GM19240 (cell line): ENCODE results near the gene SFSWAP.

Experiments used
- DNase-seq: peaks from one replicate; pipeline ENCODE4 v3.0.0; 2011; ENCODE audit warnings: low spot score; ENCODE audit not compliant: insufficient read length

The SFSWAP gene

DNA sequence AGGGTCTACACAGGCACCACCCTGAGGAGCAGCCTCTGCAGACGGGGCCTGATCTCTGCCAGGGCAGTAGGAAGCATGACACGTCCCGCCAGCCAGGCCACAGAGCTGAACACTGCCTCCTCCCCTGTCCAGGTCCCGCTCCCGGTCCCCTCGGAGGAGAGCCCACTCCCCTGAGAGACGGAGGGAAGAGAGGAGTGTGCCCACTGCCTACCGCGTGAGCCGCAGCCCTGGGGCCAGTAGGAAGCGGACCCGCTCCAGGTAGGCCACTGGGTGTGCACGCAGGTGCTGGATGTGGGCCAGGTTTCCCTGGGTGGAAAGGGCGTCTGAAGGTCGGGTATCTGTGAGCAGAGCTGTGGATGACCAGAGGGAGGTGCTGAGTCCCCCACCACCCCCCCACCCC lies 75.4 kb downstream of the SFSWAP start:
- no peak for DNase-seq

DNA sequence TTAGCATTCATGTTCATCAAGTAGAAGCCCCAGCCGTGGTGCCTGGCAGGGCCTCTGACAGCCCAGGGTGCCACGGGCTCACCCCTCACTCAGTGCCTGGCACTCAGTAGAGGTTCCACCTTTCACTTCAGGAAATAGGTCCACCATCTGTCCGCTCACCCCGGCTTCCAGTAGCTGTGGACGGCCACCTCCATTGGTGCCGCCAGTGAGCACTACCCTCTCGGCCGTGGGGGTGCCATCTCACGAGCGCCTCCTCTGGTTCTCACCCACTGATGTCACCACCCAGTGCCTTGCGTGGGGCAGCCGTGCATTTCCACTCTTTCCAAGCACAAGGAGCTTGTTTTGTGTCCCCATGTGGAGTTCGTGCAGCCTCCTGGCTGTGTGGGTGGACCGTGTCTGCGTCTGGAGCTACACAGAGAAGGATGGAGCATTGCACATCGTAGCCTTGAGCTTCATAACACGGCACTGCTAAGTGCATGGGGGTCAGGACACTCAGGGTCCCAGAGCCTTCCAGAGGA lies 76.3 kb downstream of the SFSWAP start:
- DNase-seq = no peak

DNA sequence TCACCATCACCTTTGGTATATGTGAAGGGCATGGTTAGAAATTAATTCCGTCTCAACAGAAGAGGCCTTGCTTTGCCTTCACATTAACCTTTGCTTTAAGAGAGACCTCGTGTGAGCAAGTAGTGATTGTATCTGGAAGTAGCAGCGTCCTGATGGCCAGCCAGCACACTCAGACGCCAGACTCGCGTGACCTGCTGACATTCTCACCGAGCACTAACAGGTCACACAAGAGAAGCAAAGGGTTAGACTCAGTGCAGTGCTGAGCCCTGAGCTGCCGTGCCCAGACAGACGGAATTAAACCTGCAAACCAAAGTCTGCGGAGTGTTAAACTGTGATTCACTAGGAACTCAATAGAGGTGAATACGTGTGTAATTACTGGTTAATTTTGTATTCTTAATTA lies 77.2 kb downstream of the SFSWAP start:
- DNase-seq = no peak

DNA sequence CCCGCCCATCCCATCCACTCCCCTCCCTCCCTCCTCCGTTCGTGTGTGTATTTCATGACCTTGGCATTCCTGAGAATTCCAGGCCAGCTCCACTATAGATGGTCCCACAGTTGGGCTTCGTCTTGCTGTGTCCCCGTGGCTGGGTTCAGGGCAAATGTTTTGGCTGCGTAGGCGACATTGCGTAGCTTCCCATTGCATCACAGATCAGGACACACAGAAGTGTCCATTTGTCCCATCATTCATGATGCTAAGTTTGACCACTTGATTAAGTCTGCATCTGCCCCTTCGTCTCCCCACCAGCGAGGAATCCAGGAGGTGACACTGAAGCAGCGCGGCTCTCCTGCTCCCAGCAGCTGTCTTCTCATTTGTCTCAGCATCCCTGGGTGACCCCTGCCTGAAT lies 78.7 kb downstream of the SFSWAP start:
- no peak for DNase-seq

DNA sequence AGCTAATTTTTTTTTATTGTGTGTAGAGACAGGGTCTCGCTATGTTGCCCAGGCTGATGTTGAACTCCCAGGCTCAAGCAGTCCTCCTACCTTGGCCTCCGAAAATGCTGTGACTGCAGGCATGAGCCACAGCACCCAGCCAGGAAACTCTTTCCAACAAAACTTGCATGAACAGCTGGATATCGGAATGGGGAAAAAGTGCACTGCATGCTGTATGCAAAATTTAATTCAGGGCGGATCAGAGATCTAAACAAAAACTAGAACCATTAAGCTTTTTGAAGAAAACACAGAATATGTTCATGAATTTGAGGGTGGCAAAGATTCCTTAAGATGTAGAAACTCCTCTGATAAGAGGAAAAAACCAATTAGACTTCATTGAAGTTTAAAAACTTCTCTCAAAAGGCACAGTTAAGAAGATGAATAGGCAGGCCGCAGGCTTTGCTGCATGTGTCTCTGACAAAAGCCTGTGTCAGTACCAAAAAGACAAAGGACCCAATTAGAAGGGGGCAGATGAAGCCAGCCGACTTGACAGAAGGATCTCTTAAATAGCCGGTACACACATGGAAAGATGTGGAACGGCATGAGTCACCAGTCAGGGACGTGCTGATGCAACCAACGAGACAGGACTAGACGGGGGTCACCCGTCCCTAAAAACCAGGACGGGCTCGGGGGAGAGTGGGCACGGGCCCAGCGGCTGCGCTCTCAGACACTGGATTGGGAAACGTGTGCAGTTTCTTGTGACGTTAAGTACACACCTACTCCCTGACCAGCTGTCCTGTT lies 82.5 kb downstream of the SFSWAP start:
- no peak for DNase-seq

DNA sequence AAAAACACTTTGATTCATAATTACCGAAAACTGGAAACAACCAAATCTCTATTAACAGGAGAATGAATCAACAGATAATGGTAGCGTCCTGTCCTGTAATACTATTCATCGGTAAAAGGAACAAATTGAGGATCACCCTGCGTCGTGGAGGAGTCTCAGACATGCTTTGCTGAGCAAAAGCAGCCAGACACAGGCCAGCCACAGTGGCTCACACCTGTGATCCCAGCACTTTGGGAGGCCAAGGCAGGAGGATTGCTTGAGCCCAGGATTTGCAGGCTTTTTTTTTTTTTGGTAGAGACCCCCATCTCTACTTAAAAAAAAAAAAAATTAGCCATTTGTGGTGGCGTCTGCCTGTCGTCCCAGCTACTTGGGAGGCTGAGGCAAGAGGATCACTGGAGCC lies 83.2 kb downstream of the SFSWAP start:
- DNase-seq = no peak

DNA sequence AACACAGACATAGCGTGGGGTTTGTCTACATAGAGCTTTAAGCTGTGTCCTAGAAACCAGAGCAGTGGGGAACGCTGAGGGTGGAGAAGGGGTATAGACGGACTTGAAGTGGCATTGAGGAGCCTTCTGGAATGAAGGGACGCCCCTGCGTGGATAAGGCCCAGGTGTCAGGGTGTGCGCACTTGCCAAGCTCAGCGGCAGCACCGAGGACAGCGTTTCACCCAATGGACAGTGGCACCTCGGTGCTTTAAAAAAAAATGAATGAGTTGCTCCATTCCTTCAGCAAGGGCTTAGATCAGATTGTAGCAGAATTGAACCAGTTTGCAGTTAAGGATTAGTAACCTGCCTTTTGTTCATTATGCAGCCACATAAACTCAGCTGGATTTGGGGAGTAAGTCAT lies 83.7 kb downstream of the SFSWAP start:
- DNase-seq = no peak

DNA sequence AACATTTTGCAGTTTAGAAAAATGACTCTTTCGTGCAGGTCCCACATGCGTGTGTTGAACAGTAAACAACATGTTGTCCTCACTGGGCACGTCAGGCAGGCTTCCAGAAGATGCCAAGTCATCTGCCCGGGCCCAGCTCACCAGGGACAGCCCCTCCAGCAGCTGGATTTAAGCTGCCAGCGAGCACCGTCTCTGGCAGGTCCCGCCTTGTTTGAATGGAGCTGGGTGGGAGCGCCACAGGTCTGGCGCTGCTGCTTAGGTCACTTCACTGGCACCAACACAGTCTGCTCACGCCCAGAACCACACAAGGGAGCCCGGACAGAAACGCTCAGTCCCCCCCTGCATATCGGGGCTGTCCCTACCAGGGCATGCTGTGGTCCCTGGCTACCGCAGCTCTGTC lies 84.2 kb downstream of the SFSWAP start:
- no peak for DNase-seq

DNA sequence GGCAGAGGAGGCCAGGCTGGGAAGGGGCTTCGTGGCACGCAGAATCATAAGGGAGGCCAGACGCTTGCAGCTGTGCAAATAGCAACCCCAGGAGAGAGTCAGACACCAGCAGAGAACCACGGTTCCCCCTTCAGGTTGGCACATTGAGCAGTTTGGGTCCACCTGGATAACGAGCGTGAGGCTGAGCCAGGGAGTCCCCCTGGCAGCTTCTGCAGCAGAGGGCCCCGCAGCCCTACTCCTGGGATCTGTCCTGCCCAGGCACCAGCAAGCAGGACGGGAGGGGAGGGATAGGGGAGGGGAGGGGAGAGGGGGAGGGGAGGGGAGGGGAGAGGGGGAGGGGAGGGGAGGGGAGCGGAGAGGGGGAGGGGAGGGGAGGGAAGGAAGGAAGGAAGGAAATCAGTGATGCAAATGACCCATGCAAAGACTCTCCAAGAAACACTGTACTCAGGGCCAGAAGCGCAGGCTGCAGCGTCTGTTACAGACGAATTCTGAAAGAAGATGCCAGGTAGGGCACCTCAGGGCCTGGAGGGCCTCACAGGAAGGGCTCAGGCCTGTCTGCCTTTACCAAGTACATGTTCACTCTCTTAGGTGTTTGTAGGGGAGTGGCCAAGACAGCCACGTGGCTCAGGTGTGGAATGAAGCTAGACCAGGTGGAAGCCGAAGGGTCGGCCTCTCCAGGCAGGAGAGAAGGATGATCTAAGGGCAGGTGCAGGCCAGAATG lies 85.0 kb downstream of the SFSWAP start:
- no peak for DNase-seq

DNA sequence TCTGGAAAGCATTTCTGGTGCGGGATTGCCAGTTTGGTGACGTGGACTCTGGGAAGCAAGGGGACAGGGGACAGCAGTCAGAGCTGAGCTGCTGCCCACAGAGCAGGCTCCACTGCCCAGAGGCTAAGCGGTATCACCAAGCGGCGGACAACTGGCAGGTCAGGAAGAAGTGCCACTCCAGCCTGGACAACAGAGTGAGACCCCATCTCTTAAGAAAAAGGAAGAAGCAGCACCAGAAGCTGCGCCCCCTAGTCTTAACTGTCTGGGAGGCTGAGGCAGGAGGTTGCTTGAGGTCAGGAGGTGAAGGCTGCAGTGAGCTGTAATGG lies 85.5 kb downstream of the SFSWAP start:
- no peak for DNase-seq

DNA sequence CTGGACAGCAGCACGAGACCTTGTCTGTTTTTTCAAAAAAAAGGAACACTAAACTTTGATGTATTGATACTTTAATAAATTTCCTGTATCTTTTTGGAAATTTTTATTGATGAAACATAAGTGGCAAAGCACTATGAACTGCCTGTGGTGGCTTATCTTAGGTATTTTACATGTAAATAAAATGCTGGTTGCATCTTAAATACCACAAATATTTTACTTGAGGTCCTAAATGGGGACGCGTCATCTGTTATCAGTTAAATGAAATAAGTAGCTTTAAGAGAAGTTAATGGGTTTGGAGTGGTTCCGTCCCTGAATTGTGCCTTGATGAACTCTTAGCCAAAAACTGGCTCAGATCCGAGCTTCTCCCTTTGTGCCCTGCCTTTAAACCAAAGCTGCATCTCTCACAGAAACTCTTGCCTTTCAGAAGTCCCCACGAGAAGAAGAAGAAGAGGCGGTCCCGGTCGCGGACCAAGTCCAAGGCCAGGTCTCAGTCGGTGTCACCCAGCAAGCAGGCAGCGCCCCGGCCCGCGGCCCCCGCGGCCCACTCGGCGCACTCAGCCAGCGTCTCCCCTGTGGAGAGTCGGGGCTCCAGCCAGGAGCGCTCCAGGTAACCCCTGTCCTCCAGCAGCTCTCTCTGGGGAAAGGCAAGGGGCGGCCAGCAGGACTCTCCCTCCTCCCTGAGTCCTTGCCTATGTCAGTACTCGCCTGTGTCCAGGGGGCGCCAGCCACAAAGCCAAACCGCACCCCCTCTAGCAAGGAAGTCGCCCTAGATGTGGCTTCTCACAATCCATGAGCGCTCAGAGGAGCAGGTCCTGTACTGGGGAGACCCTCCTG lies 86.1 kb downstream of the SFSWAP start:
- DNase-seq = no peak

DNA sequence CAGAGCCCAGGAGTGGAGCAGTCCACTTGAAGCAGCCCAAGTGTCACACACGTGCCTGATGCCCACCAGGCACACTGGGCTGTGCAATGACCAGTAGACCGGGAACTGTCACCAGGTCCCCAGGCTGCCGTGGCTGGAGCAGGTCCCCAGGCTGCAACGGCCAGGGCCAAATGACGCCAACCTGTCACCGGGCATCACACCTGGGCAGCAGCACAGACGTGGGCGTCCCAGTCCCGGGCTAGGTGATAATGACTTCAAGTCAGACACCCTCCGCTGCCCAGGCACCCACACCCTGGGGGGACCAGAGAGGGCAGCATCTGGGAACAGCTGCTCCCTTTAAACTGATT lies 86.7 kb downstream of the SFSWAP start:
- DNase-seq = no peak

DNA sequence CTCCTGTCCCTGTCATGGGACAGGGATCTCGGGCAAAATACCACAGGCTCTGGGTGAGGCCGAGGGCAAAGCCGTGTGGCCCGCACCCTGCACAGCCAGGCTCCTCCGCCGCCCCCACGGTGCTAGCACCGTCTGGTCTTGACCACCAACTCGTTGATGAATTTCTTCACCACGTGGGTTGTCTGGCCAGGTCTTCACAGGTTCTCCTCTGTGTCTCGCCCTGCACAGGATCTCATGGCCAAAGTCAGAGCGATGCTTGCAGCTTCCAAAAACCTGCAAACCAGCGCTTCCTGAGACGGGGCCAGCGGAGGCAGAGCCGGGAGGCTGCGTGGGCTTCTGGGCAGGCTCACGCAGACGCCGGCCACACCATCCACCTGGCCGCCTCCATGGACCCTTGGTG lies 88.3 kb downstream of the SFSWAP start:
- DNase-seq = no peak

DNA sequence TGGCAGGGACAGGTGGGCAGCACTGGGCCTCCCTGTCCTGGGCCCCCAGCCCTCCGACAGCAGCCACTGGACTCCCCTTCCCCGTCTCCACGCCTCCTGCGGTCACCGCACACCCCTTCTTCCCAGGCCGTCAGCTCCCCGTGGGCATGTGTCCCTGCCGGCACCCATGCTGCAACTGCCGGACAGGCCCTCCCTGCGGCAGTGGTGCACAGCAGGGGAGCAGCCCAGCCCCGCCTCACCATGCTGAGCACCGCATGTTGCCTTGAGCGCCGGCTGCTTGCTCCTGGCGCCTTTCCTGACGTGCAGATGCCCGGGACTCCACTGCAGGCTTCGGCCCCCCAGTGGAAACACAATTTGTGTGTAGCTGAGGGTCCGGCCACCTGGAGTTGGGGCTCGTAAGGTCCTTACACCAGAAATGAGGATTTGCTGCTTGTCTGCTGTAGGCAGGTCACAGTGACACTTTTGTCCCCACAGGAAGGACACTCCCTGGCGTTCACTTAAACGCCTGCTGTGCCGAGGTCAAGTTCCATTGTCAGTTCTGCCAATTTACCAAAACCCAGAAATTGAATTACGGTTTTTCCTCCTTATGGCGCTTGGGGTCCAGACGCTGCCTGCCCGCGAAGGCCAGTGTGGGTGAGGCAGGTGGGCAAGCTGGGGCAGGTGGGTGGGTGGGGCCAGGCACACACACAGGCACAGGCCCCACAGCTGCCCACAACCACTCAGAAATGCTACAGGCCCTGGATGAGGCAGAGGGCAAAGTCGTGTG lies 89.1 kb downstream of the SFSWAP start:
- DNase-seq = no peak

DNA sequence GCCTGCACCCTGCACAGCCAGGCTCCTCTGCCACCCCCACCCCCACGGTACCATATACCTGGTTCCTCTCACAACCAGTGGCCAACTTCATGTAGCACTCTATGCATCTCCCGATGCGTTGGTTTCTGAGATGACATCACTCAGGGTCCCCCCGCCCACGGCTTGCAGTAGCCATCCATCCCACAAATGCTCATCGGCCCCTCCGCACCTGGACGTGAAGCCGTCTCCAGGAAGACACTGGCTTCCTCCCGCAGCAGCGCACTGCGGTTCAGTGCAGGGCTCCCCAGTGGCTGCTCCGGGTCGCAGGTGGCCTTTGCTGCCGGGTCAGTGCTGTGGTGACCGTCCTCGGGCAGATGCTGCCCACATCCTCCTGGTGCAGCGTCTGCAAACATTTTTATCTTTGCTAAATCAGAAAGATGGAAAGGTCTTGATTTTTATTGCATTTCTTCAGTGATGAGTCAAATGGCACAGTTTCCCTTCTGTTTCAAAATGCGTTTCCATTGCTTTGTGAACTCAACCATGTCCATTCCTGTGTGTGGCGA lies 89.8 kb downstream of the SFSWAP start:
- no peak for DNase-seq

DNA sequence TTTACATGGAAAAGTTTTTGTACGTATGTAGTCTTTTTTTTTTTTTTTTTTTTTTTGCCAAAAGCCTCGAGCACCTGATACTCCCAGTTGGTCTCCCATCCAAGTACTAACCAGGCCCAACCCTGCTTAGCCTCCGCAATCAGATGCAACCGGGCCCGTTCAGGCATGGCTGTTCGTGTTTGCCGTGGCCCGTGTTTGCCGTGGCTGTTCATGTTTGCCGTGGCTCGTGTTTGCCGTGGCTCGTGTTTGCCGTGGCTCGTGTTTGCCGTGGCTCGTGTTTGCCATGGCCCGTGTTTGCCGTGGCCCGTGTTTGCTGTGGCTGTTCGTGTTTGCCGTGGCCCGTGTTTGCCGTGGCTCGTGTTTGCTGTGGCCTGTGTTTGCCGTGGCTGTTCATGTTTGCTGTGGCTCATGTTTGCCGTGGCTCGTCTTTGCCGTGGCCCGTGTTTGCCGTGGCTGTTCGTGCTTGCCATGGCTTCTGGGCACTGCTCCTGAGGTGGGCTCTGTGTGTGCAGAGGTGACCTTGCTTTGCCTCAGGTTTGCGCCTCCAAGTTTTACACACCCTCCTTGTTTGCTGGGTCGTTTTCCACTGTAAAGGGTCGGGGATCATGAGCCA lies 90.5 kb downstream of the SFSWAP start:
- DNase-seq = no peak

DNA sequence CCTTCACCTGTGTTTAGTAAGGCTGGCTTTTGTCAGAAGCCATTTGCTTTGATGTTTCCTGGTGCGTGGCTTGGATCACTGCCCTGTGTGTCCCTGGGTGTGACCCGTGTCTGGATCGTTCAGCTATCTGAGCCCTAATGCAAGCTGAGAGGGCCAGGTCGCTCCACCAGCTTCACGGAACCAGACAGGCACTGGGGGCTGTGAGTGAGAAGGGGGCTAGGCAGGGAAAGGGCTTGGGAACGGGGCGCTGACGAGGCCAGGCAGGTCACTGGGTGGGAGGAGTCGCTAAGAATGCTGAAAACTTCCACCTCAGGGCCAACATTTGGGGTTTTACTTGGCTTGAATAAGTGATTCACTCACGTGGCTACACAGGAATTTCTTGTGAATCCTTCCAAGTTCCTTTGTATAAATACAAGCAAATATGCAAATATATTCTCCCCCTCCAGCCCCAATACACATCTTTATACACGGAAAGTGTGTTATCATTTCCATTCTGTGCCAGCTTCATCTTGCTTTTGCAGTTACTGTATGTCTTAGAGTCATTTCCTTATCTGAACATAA lies 93.2 kb downstream of the SFSWAP start:
- DNase-seq = no peak

DNA sequence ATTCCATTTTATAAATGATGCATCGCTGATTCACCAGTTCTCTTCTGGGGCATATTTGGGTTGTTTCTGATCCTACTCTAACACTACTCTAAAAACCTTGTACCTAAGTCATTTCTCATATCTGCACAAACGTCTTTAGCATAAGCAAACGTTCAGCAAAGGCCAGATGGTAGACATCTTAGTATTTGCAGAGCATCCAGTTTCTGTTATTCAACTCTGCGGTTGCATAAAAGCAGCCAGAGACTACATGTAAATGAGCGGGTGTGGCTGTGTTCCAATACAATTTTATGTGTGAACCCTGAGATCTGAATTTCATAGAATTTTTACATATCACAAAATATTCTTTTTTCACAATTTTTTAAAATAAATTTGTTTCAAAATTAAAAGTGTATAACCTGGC lies 94.5 kb downstream of the SFSWAP start:
- no peak for DNase-seq

DNA sequence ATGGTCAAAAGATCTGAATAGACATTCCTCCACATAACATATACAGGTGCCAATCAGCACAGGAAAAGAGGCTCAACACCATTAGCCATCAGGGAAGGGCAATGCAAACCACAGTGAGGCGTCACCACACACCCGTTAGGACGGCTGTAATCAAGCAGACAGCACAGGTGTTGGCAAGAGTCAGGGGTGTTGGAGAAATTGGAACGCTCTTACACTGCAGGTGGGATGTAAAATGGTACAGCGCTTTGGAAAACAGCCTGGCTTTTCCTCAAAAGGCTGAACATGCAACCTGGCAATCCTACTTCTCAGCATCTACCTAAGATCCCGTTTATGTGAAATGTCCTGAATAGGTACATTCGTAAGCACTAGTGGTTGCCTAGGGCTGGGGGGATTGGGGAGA lies 95.8 kb downstream of the SFSWAP start:
- no peak for DNase-seq

DNA sequence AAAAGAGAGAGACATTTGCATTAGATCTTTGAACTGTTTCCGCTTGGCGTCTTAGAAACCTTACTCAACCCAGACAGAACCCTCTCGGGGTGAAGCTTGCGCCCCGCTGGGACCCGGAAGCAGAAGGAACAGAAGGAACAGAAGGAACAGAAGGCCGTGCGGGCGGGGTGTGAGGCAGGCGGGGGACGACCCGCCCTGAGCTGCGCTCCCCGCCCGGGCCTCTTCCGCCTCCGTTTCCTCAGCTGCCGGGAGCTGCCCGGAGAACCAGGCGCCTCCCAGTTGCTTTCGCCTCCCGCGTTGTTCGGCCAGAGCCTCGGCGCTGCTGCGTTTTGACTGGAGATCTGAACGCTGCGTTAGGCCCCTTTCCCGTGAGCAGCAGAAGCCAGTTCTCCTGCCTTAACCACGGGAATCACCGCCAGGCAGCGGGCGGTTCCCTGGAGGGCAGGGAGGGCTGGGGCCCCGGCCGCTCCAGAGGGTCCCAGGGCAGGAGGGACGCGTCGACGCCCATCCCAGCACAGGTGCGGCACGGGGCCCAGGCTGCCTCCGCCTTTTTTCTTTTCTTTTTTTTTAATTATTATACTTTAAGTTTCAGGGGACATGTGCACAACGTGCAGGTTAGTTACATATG lies 98.0 kb downstream of the SFSWAP start:
- DNase-seq = no peak
